ENCODE data around the gene MBTPS1.

GRCh38 chr16:84068041-84068440 lies 48.7 kb downstream of the MBTPS1 start:
- no peak for TF ChIP-seq POLR2AphosphoS5 (IDR thresholded peaks at IDR 0.05; ENCODE audit: low read depth, low read length)
- TF ChIP-seq POLR2A (IDR thresholded peaks at IDR 0.05; ENCODE audit: low read depth, low read length): no peak
- TF ChIP-seq TAF1 (IDR thresholded peaks at IDR 0.05; ENCODE audit: low read depth, low read length): no peak
- no peak for TF ChIP-seq PAX5 (IDR thresholded peaks at IDR 0.05; ENCODE audit: insufficient read depth, low read length, severe bottlenecking)

All from GM12891 (cell line).